HT1080 (cell line): ENCODE data around the gene SLC35F1. TPM values are rescaled to one million over a fixed set of nuclear protein-coding genes. Genes with fewer than 3 reads are reported as not detected.

Experiments used
- DNase-seq: peaks from one replicate; pipeline ENCODE4 v3.0.0-alpha.2; 2015; ENCODE audit warnings: low read depth
- total RNA-seq: library from RNA; depleted of rRNA; stranded (reverse); fragments of >200 nt; shearing (Covaris generic); gene quantifications from 2 replicates; pipeline ENCODE4 v1.2.3, GENCODE V29; 2014

SLC35F1 gene
- total RNA-seq, 1 experiment from 2014 or later, result 0.05 TPM

GRCh38 chr6:118186672-118187567 is 279.9 kb downstream of the SLC35F1 start:
- DNase-seq, result no peak

- DNase-seq, result peak; percentile 2
These were observed 280.6 kb downstream of the SLC35F1 start for GRCh38 chr6:118187568-118188164.

GRCh38 chr6:118188561-118188960 is 281.5 kb downstream of the SLC35F1 start:
- no peak for DNase-seq

- DNase-seq, result no peak
These were observed 290.5 kb downstream of the SLC35F1 start for GRCh38 chr6:118197539-118197938.

DNA sequence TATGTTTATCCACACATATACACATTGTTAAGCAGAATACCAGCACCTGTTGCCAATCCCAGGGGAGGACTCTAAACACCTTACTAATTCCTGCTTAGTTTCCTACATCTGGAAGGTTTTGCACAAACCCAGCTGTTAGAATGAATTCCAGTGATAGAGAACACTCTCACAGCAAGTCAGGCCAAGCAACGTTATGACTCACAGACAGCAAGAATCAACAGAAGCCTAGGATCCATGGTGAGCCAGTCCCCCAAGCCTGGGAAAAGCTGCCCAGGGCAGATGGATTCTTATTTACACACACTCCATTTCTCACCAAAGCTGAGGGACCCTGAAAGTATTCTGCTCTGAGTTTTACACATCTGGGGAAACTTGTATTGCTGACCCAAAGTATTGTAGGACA is 291.7 kb downstream of the SLC35F1 start:
- peak; percentile 56 for DNase-seq

GRCh38 chr6:118200160-118200559 is 293.1 kb downstream of the SLC35F1 start:
- no peak for DNase-seq

DNA sequence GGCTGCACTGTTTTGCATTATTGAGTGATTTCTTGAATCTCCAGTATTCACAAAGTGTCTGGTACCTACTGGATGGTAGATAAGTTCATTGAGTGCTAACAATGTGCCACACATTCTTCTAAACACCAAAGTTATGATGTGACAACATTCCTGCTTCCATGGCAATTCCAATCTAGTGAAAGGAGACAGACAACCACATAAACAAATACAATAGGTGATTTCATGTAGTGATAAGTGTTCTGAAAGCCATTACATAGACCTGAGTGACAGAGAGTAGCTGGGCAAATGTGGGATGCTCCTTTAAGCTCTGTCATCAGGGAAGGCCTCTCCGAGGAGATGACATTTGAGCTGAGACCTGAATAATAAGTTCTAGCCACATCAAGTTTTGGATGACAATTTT is 295.5 kb downstream of the SLC35F1 start:
- no peak for DNase-seq

DNA sequence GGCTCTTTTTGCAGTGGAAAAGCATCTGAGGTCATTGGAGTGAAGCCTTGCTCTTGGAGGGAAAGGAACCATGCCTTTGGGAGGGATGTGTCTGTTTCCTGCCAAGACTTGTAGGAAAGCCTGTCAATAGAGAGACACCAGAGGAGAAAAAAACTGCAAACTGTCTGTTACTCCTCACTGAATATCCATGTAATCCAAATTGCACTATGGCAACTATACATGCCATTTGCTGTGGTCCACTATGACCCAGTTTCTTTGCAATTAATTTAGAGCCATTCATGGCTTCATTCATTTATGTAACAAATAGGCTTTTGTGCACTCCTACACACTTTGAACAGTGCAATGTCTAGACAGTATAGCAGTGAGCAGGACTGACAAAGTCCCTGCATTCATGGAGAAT is 296.5 kb downstream of the SLC35F1 start:
- no peak for DNase-seq

GRCh38 chr6:118206221-118206620 is 299.2 kb downstream of the SLC35F1 start:
- DNase-seq, result no peak

DNA sequence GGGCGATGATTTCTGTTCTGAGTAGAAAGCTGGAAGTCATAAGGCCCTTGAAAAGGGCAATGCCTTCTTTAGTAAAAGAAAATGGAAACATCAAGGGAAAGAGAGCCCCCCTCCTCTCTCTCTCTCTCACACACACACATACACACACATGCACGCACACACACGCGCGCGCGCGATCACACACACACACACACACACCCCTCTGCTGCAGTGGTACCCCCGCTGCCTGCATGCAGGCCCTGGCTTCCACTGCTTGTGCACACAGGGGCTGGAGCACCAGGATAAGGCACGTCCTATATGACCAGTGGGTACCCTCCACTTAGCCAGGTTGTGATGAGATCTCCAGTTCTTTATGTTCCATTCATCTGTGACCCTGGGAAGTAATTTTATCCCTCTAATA is 300.9 kb downstream of the SLC35F1 start:
- DNase-seq, result no peak

DNA sequence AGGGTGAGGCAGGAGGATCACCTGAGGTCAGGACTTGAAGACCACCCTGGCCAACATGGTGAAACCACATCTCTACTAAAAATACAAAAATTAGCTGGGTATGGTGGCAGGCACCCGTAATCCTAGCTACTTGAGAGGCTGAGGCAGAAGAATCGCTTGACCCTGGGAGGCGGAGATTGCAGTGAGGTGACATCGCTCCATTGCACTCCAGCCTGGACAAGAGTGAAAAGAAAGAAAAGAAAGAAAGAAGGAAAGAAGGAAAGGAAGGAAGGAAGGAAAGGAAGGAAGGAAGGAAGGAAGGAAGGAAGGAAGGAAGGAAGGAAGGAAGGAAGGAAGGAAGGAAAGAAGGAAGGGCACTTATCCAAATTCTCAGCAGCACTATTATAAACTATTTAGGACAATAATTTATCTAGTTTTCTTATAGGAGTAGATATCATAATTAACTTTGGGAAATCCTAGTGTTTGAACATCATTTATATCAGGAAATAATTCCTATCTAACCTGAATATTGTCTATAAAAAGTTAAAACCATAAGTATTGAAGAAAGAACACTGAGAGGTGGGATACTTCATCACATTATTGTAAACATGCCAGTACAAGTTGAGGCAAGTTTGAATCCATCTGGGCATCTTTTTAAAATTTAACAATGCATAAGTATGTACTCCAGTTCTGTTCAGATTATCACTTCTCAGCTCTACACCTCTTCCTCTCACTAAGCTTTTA is 305.5 kb downstream of the SLC35F1 start:
- no peak for DNase-seq

GRCh38 chr6:118215269-118215668 is 308.2 kb downstream of the SLC35F1 start:
- no peak for DNase-seq

DNA sequence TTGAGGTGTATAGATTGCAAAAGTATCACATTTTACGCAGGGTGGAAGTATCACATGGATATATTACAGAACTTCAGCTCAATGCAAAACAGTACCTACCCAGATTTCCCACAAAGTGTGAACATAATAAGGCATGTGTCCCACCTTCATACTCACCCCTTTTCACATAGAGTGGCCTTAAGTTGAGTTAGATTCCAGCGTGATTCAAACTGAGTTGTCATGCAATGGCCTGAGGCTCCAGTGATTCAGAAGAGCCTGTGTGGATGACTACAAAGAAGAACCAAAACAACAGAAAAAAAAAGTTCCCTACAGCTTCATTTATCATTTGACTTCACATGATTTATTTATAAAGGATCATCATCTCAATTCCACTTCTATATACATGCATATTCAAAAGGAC is 309.7 kb downstream of the SLC35F1 start:
- peak; percentile 21 for DNase-seq

DNA sequence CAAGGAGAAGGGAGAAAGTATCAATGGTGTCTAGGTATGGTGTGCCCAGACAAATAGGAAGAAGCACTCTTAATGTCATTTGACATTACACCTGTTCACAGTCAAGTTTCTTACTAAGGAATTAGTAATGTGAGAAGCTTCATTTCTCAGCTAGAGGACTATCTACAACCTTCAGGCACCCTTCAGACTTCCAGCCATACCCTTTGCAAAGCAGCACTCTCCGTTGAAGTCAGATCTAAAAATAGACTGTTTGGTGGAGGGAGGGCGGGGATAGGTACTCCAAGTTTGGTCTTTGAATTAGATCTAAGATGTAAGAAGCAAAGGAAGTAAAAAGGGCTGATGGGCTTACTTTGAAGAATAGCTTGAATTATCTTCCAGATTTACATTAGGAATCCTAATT is 311.1 kb downstream of the SLC35F1 start:
- no peak for DNase-seq

- DNase-seq, result no peak
These were observed 313.5 kb downstream of the SLC35F1 start for GRCh38 chr6:118220429-118221128.

GRCh38 chr6:118223316-118223715 is 316.3 kb downstream of the SLC35F1 start:
- DNase-seq, result no peak

DNA sequence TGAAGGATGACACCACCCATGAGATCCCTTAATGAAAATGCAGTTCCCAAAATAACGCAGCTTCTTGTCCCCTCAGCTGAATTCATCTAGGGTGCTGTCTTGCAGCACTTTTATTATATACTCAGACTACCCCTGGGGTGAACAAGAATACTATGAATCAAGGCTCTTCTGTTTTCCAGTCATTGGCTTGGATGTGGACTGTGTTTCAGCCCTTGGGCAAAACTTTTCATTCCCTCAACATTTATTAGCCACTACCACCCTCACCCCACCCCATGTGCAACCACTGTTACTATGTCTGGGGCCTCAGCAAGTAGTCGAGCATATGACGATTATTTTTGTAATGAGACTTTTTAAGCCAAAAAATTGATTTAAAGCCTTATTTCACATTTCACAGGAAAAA is 321.8 kb downstream of the SLC35F1 start:
- no peak for DNase-seq

DNA sequence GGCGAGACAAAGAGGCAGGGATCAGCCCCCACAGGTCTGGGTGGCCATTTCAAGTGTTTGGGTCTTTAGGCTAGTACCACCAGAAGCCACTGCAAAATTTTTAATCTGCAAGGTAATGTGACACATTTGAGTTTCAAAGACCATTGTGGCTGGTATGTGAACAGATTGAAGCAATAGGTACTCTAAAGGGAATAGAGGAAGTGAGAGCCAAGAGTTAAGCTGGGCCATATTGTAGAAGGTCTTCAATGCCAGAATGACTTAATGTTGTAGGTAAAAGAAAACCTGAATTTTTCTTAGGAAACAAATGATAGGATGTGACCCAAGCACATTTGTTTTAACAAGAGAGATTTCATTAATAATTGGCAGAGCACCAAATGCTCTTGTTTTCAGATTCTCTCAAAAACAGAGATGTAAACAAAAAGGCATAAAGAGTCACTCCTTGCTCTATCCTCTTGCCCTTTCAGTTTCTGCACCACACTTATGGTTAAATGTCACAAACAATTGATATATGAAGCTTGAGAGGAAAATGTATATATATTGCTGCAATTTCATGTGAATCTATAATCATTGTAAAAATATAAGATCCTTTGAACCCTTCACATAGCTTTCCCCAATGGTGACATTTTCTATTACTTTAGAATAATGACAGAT is 333.9 kb downstream of the SLC35F1 start:
- no peak for DNase-seq

DNA sequence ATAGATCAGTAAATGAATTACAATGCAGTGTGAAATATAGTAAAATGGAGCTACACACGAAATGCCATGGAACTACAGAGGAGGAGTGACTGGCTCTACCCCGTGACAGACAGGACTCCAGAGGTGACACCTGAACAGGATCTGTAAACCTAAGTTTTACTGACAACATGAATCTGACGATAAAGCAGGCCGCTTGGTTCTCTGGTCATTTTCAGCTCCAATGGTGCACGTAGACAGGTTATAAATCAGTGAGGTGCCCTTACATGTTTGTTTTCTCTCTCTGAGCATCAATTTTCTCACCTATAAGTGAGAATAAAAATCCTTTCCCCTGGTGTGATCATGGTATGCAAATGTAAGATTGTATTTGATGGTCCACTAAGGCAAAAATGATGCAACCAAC is 339.3 kb downstream of the SLC35F1 start:
- no peak for DNase-seq

GRCh38 chr6:118248171-118248570 is 341.1 kb downstream of the SLC35F1 start:
- no peak for DNase-seq

DNA sequence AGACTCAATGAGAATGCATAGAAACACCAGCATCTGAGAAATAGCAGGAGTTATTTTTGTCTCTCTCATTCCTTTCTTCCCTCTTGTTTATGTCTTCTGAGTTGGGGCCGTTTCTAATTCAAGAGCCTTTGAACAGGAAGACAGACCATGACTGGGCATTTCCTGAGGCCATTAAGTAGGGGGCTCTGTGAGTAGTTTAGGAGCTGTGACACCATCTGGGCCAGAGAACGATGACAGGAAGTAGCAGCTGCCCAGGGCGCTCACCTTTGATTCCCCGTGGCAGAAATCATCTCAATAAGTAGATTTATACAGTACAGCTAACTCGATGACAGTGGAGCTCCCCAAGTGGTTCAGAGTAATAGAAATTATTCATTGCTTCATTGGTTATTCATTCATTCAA is 342.6 kb downstream of the SLC35F1 start:
- peak; percentile 33 for DNase-seq
